Osteoblast (primary cell): ENCODE results near the gene USF2. TPM values are rescaled to one million over a fixed set of nuclear protein-coding genes. Genes with fewer than 3 reads are reported as not detected.

Experiments used
- DNase-seq: peaks from one replicate; pipeline ENCODE4 v3.0.0; 2011; ENCODE audit warnings: low spot score, mixed read lengths; ENCODE audit not compliant: insufficient read length; ENCODE audit errors: missing footprints
- H2AFZ ChIP-seq: 2 replicates; pipeline ENCODE4 v1.6.0; 2011; ENCODE audit warnings: mild to moderate bottlenecking, low read length
- H3K27ac ChIP-seq: 2 replicates; pipeline ENCODE4 v1.5.1; 2011; ENCODE audit warnings: mild to moderate bottlenecking, low read depth, low read length, moderate library complexity
- H3K27me3 ChIP-seq: 2 replicates; pipeline ENCODE4 v1.6.0; 2012; ENCODE audit warnings: mild to moderate bottlenecking, control low read depth, inconsistent platforms, low read length, moderate library complexity; ENCODE audit not compliant: insufficient read depth
- H3K36me3 ChIP-seq: 2 replicates; pipeline ENCODE4 v1.5.1; 2011; ENCODE audit warnings: mild to moderate bottlenecking, low read length, control low read depth, moderate library complexity; ENCODE audit not compliant: insufficient read depth
- H3K4me1 ChIP-seq: 2 replicates; pipeline ENCODE4 v1.5.1; 2011; ENCODE audit warnings: mild to moderate bottlenecking, low read length, control low read depth, moderate library complexity; ENCODE audit not compliant: insufficient read depth
- H3K4me2 ChIP-seq: 2 replicates; pipeline ENCODE4 v1.6.0; 2011; ENCODE audit warnings: mild to moderate bottlenecking, low read length; ENCODE audit not compliant: insufficient read depth
- H3K4me3 ChIP-seq: fragments of 200-600 bp; sonication (generic); 3 replicates; pipeline ENCODE4 v1.5.1; 2012; ENCODE audit warnings: mild to moderate bottlenecking, low read length, inconsistent platforms; ENCODE audit not compliant: insufficient read depth
- H3K79me2 ChIP-seq: 2 replicates; pipeline ENCODE4 v1.6.0; 2012; ENCODE audit warnings: mild to moderate bottlenecking, low read length, control low read depth, inconsistent platforms; ENCODE audit not compliant: insufficient read depth
- H3K9me3 ChIP-seq: 2 replicates; pipeline ENCODE4 v1.5.1; 2011; ENCODE audit warnings: low read depth, low read length, control low read depth
- H4K20me1 ChIP-seq: 2 replicates; pipeline ENCODE4 v1.6.0; 2012; ENCODE audit warnings: mild to moderate bottlenecking, low read length, control low read depth; ENCODE audit not compliant: insufficient read depth
- total RNA-seq: library from RNA; depleted of rRNA; stranded (reverse); fragments of >200 nt; gene quantifications from 2 replicates; pipeline ENCODE4 v1.2.3, GENCODE V29; 2012
- TF ChIP-seq, protein P1 (sequence below): IDR thresholded peaks from 2 replicates; pipeline ENCODE4 v1.5.1; 2011; ENCODE audit warnings: mild to moderate bottlenecking, low read depth, low read length, moderate library complexity; ENCODE audit errors: extremely low read depth

Gene USF2
- total RNA-seq, 1 donor, result 66.2 TPM

DNA sequence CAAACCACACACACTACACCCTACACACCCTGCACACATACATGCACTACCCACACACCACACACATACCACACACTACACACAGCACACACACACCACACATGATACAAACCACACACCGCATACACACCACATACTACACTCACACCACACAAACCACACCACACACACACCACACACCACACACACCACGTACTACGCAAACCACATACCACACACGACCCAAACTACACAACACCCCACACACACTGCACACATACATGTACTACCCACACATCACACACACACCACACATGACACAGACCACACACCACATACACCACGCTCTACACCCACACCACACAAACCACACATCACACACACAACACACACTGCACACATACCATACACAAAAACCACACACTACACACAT lies 29.8 kb downstream of the USF2 start:
- TF ChIP-seq, protein P1, sequence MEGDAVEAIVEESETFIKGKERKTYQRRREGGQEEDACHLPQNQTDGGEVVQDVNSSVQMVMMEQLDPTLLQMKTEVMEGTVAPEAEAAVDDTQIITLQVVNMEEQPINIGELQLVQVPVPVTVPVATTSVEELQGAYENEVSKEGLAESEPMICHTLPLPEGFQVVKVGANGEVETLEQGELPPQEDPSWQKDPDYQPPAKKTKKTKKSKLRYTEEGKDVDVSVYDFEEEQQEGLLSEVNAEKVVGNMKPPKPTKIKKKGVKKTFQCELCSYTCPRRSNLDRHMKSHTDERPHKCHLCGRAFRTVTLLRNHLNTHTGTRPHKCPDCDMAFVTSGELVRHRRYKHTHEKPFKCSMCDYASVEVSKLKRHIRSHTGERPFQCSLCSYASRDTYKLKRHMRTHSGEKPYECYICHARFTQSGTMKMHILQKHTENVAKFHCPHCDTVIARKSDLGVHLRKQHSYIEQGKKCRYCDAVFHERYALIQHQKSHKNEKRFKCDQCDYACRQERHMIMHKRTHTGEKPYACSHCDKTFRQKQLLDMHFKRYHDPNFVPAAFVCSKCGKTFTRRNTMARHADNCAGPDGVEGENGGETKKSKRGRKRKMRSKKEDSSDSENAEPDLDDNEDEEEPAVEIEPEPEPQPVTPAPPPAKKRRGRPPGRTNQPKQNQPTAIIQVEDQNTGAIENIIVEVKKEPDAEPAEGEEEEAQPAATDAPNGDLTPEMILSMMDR, result no peak

DNA sequence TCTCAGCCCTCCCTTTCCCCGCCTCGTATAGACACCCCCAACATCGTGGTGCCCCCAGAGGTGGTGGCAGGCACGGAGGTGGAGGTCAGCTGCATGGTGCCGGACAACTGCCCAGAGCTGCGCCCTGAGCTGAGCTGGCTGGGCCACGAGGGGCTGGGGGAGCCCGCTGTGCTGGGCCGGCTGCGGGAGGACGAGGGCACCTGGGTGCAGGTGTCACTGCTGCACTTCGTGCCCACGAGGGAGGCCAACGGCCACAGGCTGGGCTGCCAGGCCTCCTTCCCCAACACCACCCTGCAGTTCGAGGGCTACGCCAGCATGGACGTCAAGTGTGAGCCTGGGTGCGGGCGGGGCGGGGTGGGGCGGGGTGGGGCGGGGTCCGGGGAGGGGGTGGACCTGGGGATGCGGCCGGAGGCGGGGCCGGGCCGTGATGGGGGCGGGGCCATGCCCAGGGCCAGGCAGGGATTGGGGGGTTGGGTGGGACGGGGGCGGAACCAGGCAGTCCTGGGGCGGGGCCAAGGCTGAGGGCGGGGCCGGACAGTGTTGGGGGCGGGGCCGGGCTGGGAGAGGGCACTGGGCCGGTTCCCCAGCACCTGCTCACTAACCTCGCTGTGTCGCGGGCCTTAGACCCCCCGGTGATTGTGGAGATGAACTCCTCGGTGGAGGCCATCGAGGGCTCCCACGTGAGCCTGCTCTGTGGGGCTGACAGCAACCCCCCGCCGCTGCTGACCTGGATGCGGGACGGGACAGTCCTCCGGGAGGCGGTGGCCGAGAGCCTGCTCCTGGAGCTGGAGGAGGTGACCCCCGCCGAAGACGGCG lies 31.0 kb downstream of the USF2 start:
- H2AFZ ChIP-seq, result no peak overlapping the region
- H3K4me3 ChIP-seq, result no peak overlapping the region
- H3K9me3 ChIP-seq, result no peaks in the 10 kb centered on the region
- H3K79me2 ChIP-seq, result no peaks in the 10 kb centered on the region
- TF ChIP-seq, protein P1, result no peak
- H3K4me1 ChIP-seq, result no peaks in the 10 kb centered on the region
- peaks cover under 1% of the 10 kb centered on the region for H3K27me3 ChIP-seq
- H3K27ac ChIP-seq, result no peak overlapping the region
- no peaks in the 10 kb centered on the region for H4K20me1 ChIP-seq
- H3K36me3 ChIP-seq, result no peaks in the 10 kb centered on the region
- H3K4me2 ChIP-seq, result no peak overlapping the region
- peak; percentile 60 for DNase-seq

More for the DNA sequence above, 29.8 kb downstream of the USF2 start:
- Histone ChIP-seq H3K79me2 (no peaks in the 10 kb centered on the region), H3K27ac (no peak overlapping the region), H4K20me1 (no peaks in the 10 kb centered on the region), H3K4me2 (no peak overlapping the region), H3K4me1 (no peaks in the 10 kb centered on the region), H3K27me3 (peaks cover 12% of the 10 kb centered on the region), H3K4me3 (no peak overlapping the region), H3K9me3 (no peaks in the 10 kb centered on the region), H3K36me3 (no peaks in the 10 kb centered on the region), H2AFZ (no peak overlapping the region)
- peak; percentile 27 for DNase-seq

DNA sequence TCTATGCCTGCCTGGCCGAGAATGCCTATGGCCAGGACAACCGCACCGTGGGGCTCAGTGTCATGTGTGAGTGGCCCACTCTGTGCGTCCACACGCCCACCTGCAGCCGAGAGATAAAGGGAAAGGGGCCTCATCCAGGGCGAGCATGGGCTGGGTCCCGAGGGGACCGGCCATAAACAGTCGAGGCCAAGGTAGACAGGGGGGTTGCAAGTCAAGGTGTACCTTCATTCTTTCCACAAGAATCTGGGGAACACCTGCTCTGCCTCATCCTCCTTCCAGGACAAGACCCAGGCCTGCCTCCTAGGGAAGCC lies 31.5 kb downstream of the USF2 start:
- TF ChIP-seq, protein P1, result no peak
- Histone ChIP-seq H3K4me2 (no peak overlapping the region), H2AFZ (no peak overlapping the region)

DNA sequence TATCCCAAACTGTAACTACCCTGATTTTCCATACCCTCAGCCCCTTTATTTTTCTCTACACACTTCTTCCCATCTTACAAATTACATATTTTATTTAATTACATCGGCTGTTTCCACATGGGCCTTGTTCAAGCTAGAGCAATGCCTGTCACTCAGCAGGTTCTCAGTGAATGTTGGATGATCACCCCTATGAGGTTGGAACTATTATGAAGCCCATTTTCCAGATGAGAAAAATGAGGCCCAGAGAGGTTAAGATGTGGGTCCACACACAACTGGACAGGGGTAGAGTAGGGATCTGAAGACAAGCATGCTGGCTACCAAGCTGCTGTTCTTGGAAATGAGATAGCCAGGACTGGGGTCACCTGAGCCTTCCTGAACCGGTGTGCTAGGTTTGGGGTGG lies 33.2 kb downstream of the USF2 start:
- Histone ChIP-seq H3K36me3 (no peaks in the 10 kb centered on the region), H3K27ac (no peak overlapping the region), H3K4me1 (no peaks in the 10 kb centered on the region), H3K27me3 (no peaks in the 10 kb centered on the region), H4K20me1 (no peaks in the 10 kb centered on the region), H3K79me2 (no peaks in the 10 kb centered on the region), H3K4me2 (no peak overlapping the region), H3K4me3 (no peak overlapping the region), H2AFZ (no peak overlapping the region), H3K9me3 (no peaks in the 10 kb centered on the region)
- DNase-seq, result no peak
- TF ChIP-seq, protein P1, result no peak

More for the DNA sequence above, 31.5 kb downstream of the USF2 start:
- Histone ChIP-seq H3K9me3 (no peaks in the 10 kb centered on the region), H3K27me3 (no peaks in the 10 kb centered on the region), H3K79me2 (no peaks in the 10 kb centered on the region), H3K4me3 (no peak overlapping the region), H3K36me3 (no peaks in the 10 kb centered on the region), H3K27ac (no peak overlapping the region), H3K4me1 (no peaks in the 10 kb centered on the region), H4K20me1 (no peaks in the 10 kb centered on the region)
- peak; percentile 35 for DNase-seq
